NB4 (cell line): ENCODE results near the gene LRRK2.

Source experiments
- CTCF ChIP-seq: IDR thresholded peaks from one replicate; pipeline ENCODE4 v1.5.1; 2012; ENCODE audit warnings: low read depth, low read length
- MAX ChIP-seq: IDR thresholded peaks from 2 replicates; pipeline ENCODE4 v1.6.1; 2011; ENCODE audit warnings: low read depth, low read length
- MYC ChIP-seq: IDR thresholded peaks from 2 replicates; pipeline ENCODE4 v1.6.1; 2011; ENCODE audit warnings: low read depth, low read length
- POLR2A ChIP-seq: IDR thresholded peaks from 2 replicates; pipeline ENCODE4 v1.6.1; 2011; ENCODE audit warnings: mild to moderate bottlenecking; ENCODE audit not compliant: insufficient read length; ENCODE audit errors: extremely low read depth

GRCh38 chr12:40236357-40236850, 11.6 kb downstream of the LRRK2 start:
- TF ChIP-seq CTCF, result no peak
- no peak for TF ChIP-seq POLR2A
- TF ChIP-seq MAX, result no peak
- no peak for TF ChIP-seq MYC
